SW 1271 (cell line): ENCODE results near the gene NPIPA5.
A peak's percentile ranks its signal among the peaks of the same experiment; 100 is the strongest.
"Not testable (repeated sequence)": the region's sequence is repeated elsewhere in the genome, so short reads cannot be mapped to it uniquely, and the experiment has no call there.

Experiments
- DNase-seq, 2 experiments: peaks; one replicate each; lab custom pipeline; 2025; lab: John Stamatoyannopoulos, UW

NPIPA5 gene

GRCh38 chr16:15389916-15390315 is 11.8 kb upstream of the NPIPA5 start:
- DNase-seq: not testable (repeated sequence)

- DNase-seq: not testable (repeated sequence)
Measured at GRCh38 chr16:15388060-15388459, 10.0 kb upstream of the NPIPA5 start.

DNA sequence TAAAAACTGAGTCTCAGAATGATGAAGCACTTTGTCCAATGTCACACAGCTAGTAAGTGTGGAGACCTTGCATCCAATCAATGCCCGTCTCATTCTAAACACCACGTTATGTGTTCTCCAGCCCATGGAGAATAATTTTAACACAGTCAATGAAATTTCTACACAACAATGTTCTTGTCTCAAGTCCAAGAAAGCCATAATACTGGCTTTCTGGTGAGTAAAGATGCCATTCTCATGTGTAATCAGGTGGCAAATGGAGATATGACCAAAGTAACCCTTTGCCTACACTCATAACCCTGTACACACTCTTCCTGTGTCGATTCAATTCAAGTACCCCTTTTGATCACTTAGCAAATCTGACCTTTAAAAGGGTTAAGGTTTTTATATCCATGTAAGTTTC is 4.7 kb upstream of the NPIPA5 start:
- peak in 1 of 2 experiments; percentile 9 for DNase-seq

- DNase-seq: not testable (repeated sequence)
Measured at GRCh38 chr16:15357495-15357894, 20.6 kb downstream of the NPIPA5 start.

DNA sequence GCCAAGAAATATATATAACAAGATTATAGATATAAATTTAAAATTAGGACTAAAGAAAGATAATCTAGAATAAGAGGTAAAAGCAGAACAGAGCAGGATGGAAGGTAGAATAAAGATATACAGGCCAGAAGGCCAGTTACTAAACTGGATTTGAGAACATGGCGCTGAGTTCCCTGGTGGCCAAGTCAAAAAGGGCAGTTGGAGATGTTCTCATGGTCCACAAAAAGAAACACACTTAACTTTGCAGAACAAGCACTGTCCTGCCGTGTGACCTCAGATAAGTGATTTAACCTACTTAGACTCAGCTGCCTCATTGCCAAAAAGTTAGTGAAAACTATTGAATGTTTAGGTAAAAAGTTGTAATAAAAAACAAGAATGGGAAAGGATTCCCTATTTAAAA is 23.2 kb downstream of the NPIPA5 start:
- not testable (repeated sequence) for DNase-seq

DNA sequence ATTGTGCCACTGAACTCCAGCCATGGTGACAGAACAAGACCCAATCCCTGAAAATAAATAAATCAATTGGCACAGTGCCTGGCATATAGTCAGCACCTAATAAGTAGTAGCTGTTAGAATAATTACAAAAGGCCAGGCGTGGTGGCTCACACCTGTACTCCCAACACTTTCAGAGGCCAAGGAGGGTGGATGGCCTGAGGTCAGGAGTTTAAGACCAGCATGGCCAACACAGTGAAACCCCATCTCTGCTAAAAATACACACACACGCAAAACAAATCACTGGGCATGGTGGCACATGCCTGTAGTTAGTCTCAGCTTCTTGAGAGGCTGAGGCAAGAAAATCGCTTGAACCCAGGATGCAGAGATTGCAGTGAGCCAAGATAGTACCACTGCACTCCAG is 25.2 kb downstream of the NPIPA5 start:
- DNase-seq: not testable (repeated sequence)

DNA sequence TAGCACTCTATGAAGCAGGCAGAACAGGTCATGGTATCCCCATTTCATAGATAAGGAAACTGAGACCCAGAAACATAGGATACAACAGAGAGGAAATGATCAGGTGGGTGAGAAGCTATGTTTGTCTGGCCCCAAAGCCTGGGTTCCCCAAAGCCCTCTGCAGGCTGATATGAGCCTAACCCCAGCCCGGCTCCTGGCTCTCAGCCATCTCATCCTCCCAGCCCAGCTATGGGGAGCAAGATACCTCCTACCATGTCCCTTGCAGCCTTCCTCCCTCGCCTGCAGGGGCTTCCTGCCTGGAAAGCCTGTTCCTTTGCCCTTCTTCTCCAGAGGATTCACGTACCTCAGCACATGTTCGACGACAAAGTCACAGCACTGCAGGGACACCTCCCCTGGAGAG is 26.3 kb downstream of the NPIPA5 start:
- not testable (repeated sequence) for DNase-seq

GRCh38 chr16:15351251-15351650 is 26.8 kb downstream of the NPIPA5 start:
- not testable (repeated sequence) for DNase-seq

GRCh38 chr16:15348721-15349120 is 29.4 kb downstream of the NPIPA5 start:
- DNase-seq: not testable (repeated sequence)

- DNase-seq: not testable (repeated sequence)
Measured at GRCh38 chr16:15342337-15342736, 35.8 kb downstream of the NPIPA5 start.

GRCh38 chr16:15338986-15339385 is 39.1 kb downstream of the NPIPA5 start:
- not testable (repeated sequence) for DNase-seq

GRCh38 chr16:15337974-15338605 is 40.0 kb downstream of the NPIPA5 start:
- not testable (repeated sequence) for DNase-seq

- not testable (repeated sequence) for DNase-seq
Measured at GRCh38 chr16:15335609-15336008, 42.5 kb downstream of the NPIPA5 start.

GRCh38 chr16:15333969-15334368 is 44.1 kb downstream of the NPIPA5 start:
- DNase-seq: not testable (repeated sequence)

GRCh38 chr16:15330978-15331377 is 47.1 kb downstream of the NPIPA5 start:
- DNase-seq: not testable (repeated sequence)

DNA sequence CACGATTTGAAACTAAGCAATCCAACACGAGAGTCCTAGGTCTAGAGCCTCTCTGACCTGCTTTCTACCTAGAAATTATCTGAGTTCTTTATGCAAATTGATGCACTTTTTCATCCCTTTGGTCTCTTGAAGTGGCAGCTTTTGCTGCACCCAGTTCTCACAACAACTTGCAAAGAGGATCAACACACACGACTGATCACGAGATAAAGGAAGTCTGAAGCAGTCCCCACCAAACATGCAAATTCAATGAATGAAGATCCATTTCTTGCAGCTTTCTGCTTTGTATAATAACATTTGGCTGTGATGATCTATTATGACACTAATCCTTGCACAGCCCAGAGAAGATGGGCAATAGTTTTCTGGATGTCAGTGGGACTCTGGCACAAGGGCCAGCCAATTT is 53.1 kb downstream of the NPIPA5 start:
- not testable (repeated sequence) for DNase-seq

DNA sequence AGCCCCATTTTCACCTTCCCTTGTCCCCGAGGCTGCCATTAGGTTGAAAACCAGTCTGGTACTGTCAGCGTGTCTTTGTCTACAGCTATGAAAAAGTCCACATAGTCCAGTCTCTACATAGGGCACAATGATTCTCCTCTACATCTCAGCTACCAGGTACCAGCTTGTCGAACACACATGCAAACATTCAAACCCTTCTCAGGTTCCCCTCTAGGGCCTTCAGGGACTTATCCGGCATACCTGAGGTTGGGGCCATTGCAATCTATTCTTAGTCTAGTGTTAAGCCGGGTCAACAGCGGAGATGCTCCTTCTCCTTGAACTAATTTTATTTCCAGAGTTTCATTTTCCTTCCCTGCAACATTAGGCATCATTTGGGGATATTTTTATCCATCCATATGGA is 54.7 kb downstream of the NPIPA5 start:
- DNase-seq: not testable (repeated sequence)

DNA sequence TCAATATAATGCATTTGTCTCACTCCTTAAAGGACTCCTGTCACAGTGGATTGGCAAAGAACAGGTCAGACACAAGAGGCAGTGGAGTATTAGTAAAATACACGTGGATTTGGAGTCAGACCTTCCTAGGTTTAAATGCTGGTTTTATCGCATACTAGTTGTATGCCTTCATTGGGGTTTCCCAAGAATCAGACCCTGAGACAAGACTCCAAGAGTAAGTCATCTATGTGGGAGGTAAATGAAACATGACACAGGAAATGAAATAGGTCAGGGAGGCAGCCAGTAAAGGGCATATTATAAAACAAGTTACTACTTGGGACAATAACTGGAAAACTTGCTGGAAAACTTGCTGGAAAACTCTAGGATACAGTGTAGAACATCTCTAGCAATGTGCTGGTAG is 56.9 kb downstream of the NPIPA5 start:
- not testable (repeated sequence) for DNase-seq

GRCh38 chr16:15314562-15314961 is 63.5 kb downstream of the NPIPA5 start:
- not testable (repeated sequence) for DNase-seq
